Endothelial cell of umbilical vein (primary cell): ENCODE measurements around the gene CKAP5. TPM values are rescaled to one million over a fixed set of nuclear protein-coding genes. Genes with fewer than 3 reads are reported as not detected.

Experiments used
- BruUV-seq: library from RNA; stranded (reverse); fragments of 400-500 nt; replicated peaks from 2 replicates; lab custom pipeline; 2021; lab: Mats Ljungman, UMichigan
- CTCF ChIA-PET: fragments of 300-600, 350-600 bp; sonication (Branson Sonifier 250); formaldehyde crosslinking; loops from one replicate; lab custom pipeline; 2021; ENCODE audit warnings: antibody characterized with exemption, inconsistent platforms; lab: Charles Lee
- POLR2A ChIA-PET: fragments of 300-600, 350-600 bp; sonication (Branson Sonifier 250); formaldehyde crosslinking; loops from one replicate; lab custom pipeline; 2021; ENCODE audit warnings: antibody characterized with exemption, inconsistent platforms; lab: Charles Lee
- DNase-seq: peaks from one replicate; pipeline ENCODE4 v3.0.0-alpha.2; 2011; ENCODE audit warnings: low read depth, low spot score
- FAIRE-seq: peaks from 2 replicates; lab custom pipeline; 2011; peaks lifted over from hg19 to GRCh38; lab: Jason Lieb, UNC
- H2AFZ ChIP-seq: 2 replicates; pipeline ENCODE4 v1.6.0; 2012; ENCODE audit warnings: low read depth, low read length, control low read depth, inconsistent platforms
- H3K27ac ChIP-seq: 2 replicates; pipeline ENCODE4 v1.5.1; 2011; ENCODE audit warnings: low read depth, mild to moderate bottlenecking, control low read depth, low read length, moderate library complexity; ENCODE audit not compliant: insufficient read depth
- H3K27me3 ChIP-seq, 2 experiments: 2 replicates each; pipeline versions ENCODE4 v1.6.0 to v1.6.1; 2011; ENCODE audit warnings: low read length in 2 of 2, mixed read lengths in 1 of 2; ENCODE audit not compliant: control insufficient read depth in 2 of 2, insufficient read depth in 2 of 2
- H3K36me3 ChIP-seq, 2 experiments: 2 replicates in 1 of 2; 3 replicates in 1 of 2; pipeline ENCODE4 v1.5.1; 2011; ENCODE audit warnings: low read length in 2 of 2, mild to moderate bottlenecking in 1 of 2, moderate library complexity in 1 of 2; ENCODE audit not compliant: control insufficient read depth in 2 of 2, insufficient read depth in 2 of 2; ENCODE audit errors: extremely low read depth in 1 of 2
- H3K4me1 ChIP-seq: 3 replicates; pipeline ENCODE4 v1.5.1; 2011; ENCODE audit warnings: mild to moderate bottlenecking, low read length; ENCODE audit not compliant: control insufficient read depth, insufficient read depth; ENCODE audit errors: extremely low read depth
- H3K4me2 ChIP-seq: 2 replicates; pipeline ENCODE4 v1.6.1; 2011; ENCODE audit warnings: low read length, control low read depth, mixed read lengths; ENCODE audit not compliant: insufficient read depth
- H3K4me3 ChIP-seq, 3 experiments: fragments of 200-600 bp in 1 of 3; sonication (generic), shearing (Covaris generic) in 1 of 3; replicated peaks in 1 of 3; 2 replicates each; pipeline ENCODE4 v1.5.1; 2011 to 2016; ENCODE audit warnings: control low read depth in 3 of 3, low read length in 3 of 3, mild to moderate bottlenecking in 2 of 3, inconsistent platforms in 1 of 3, low read depth in 1 of 3, moderate library complexity in 1 of 3; ENCODE audit not compliant: insufficient read depth in 1 of 3
- H3K79me2 ChIP-seq: 2 replicates; pipeline ENCODE4 v1.6.0; 2012; ENCODE audit warnings: low read length, inconsistent platforms; ENCODE audit not compliant: control insufficient read depth, insufficient read depth
- H3K9ac ChIP-seq: replicated peaks from 2 replicates; pipeline ENCODE3; 2011; ENCODE audit warnings: low read length, control low read depth; ENCODE audit not compliant: insufficient read depth; ENCODE audit errors: extremely low read depth
- H3K9me1 ChIP-seq: replicated peaks from 3 replicates; pipeline ENCODE4 v1.6.0; 2011; ENCODE audit warnings: mild to moderate bottlenecking, low read length; ENCODE audit not compliant: control insufficient read depth, insufficient read depth; ENCODE audit errors: extremely low read depth
- H3K9me3 ChIP-seq: replicated peaks from 2 replicates; pipeline ENCODE4 v1.5.1; 2012; ENCODE audit warnings: low read length, inconsistent platforms; ENCODE audit not compliant: control insufficient read depth, insufficient read depth
- H4K20me1 ChIP-seq: replicated peaks from 2 replicates; pipeline ENCODE3; 2011; ENCODE audit warnings: mild to moderate bottlenecking, low read length; ENCODE audit not compliant: control insufficient read depth, insufficient read depth; ENCODE audit errors: extremely low read depth
- CTCF ChIP-seq, 2 donors: IDR thresholded peaks; 1 replicate in 1 of 2; 2 replicates in 1 of 2; pipeline ENCODE4 v1.5.1; 2011; ENCODE audit warnings: low read length in 2 of 2, mild to moderate bottlenecking in 2 of 2, moderate library complexity in 2 of 2, control low read depth in 1 of 2, inconsistent platforms in 1 of 2, low read depth in 1 of 2; ENCODE audit not compliant: insufficient read depth in 1 of 2; ENCODE audit errors: extremely low read depth in 1 of 2
- EZH2 ChIP-seq: IDR thresholded peaks from 2 replicates; pipeline ENCODE4 v1.6.1; 2012; ENCODE audit warnings: borderline replicate concordance, low read depth, mild to moderate bottlenecking, moderate library complexity, low read length, inconsistent platforms; ENCODE audit not compliant: severe bottlenecking
- FOS ChIP-seq: IDR thresholded peaks from 2 replicates; pipeline ENCODE4 v1.6.1; 2011; ENCODE audit warnings: mild to moderate bottlenecking, low read length, moderate library complexity, borderline replicate concordance; ENCODE audit not compliant: insufficient read depth
- GATA2 ChIP-seq: IDR thresholded peaks from 2 replicates; pipeline ENCODE4 v1.7.0; 2011; ENCODE audit warnings: low read depth, mild to moderate bottlenecking, moderate library complexity, mixed read lengths, low read length; ENCODE audit not compliant: insufficient read length, insufficient read depth
- JUN ChIP-seq: IDR thresholded peaks from 2 replicates; pipeline ENCODE4 v1.6.1; 2011; ENCODE audit warnings: borderline replicate concordance, low read depth; ENCODE audit not compliant: insufficient read length, insufficient read depth
- MYC ChIP-seq: IDR thresholded peaks from one replicate; pipeline ENCODE4 v1.6.1; 2011; ENCODE audit warnings: mild to moderate bottlenecking, low read depth, low read length
- POLR2A ChIP-seq: IDR thresholded peaks from 2 replicates; pipeline ENCODE4 v1.6.1; 2012; ENCODE audit warnings: low read depth, mild to moderate bottlenecking, control low read depth, low read length
- POLR2AphosphoS5 ChIP-seq: IDR thresholded peaks from 2 replicates; pipeline ENCODE4 v1.6.1; 2012; ENCODE audit warnings: low read depth, mild to moderate bottlenecking, control low read depth, low read length, moderate library complexity; ENCODE audit not compliant: insufficient read depth
- dilution Hi-C: fragments of 300-500 bp; cut with MboI; formaldehyde crosslinking; loops from one replicate; pipeline ENCODE4 v1.15.0; 2019; ENCODE audit warnings: low sequenced_read_pairs; ENCODE audit not compliant: extremely low pct_ligation_motif_present
- intact Hi-C: fragments of 100-400 bp; cut with micrococcal nuclease; formaldehyde crosslinking; loops from one replicate; pipeline ENCODE4 v1.10.0; 2022
- polyA plus RNA-seq, 4 experiments: library from polyadenylated mRNA; depleted of rRNA in 3 of 4; stranded (reverse) in 3 of 4; unstranded in 1 of 4; fragments of >200 nt; gene quantifications; 2 replicates each; pipeline versions ENCODE4 v1.2.1 to v1.2.3, GENCODE V29; 2011 to 2012; ENCODE audit warnings: missing spikeins in 1 of 4
- total RNA-seq: library from RNA; stranded (reverse); gene quantifications from 2 replicates; pipeline ENCODE4 v1.2.3, GENCODE V29; 2021
- TF ChIP-seq, protein P1 (sequence below): IDR thresholded peaks from 2 replicates; pipeline ENCODE4 v1.6.1; 2011; ENCODE audit not compliant: insufficient read depth, insufficient read length

The CKAP5 gene
- total and polyA plus RNA-seq, 2 donors (not counting 3 experiments of a cell fraction or from before 2014, with no cell fraction given): 47.4 to 138 TPM

- Histone ChIP-seq H3K36me3 (peaks cover 15 to 40% of the 10 kb centered on the region in 2 experiments), H3K4me3 (no peak overlapping the region), H3K9me3 (no peaks in the 10 kb centered on the region), H4K20me1 (no peaks in the 10 kb centered on the region), H3K79me2 (no peaks in the 10 kb centered on the region), H3K9ac (no peak overlapping the region), H3K9me1 (no peaks in the 10 kb centered on the region), H3K27ac (no peak overlapping the region), H3K4me1 (no peaks in the 10 kb centered on the region), H2AFZ (no peak overlapping the region), H3K27me3 (no peaks in the 10 kb centered on the region), H3K4me2 (no peak overlapping the region)
- no TSS peak for BruUV-seq
- dilution Hi-C loops: no loop called here
- FAIRE-seq (no peak), DNase-seq (no peak)
- POLR2A ChIA-PET: no interaction called here
- TF ChIP-seq CTCF (IDR thresholded peaks at IDR 0.05; ENCODE audit: extremely low read depth in 1 of 2, insufficient read depth in 1 of 2, low read depth in 1 of 2, low read length in 2 of 2) (no peak), GATA2 (no peak), POLR2A (no peak), POLR2AphosphoS5 (no peak), EZH2 (no peak), JUN (no peak), MYC (no peak), FOS (no peak)
- TF ChIP-seq, protein P1, sequence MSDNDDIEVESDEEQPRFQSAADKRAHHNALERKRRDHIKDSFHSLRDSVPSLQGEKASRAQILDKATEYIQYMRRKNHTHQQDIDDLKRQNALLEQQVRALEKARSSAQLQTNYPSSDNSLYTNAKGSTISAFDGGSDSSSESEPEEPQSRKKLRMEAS: no peak
- CTCF ChIA-PET: interaction anchor here (1.0 to 1.5 kb wide), 3 partner anchors 9 to 379 kb away, joined by 3 to 6 read pairs (median 3); no protein-coding TSS in a partner anchor
- intact Hi-C loops: no loop called here
Observed at GRCh38 chr11:46761807-46762206, 84.3 kb downstream of the CKAP5 start.
